Measurements from ENCODE around the gene METTL25B.

METTL25B gene

GRCh38 chr1:156709031-156709430, 19.2 kb upstream of the METTL25B start:
- no peak overlapping the region for H3K27ac ChIP-seq (ENCODE audit: low read depth in 2 of 2, low read length in 2 of 2)
- no peaks in the 10 kb centered on the region for H3K9me3 ChIP-seq (ENCODE audit: control insufficient read depth in 2 of 2, low read length in 2 of 2)
- peaks cover 12 to 15% of the 10 kb centered on the region in 2 donors for H3K27me3 ChIP-seq (ENCODE audit: control insufficient read depth in 2 of 2, insufficient read depth in 2 of 2, low read length in 2 of 2)
- H3K4me1 ChIP-seq (ENCODE audit: control insufficient read depth in 2 of 2, insufficient read depth in 2 of 2, low read length in 2 of 2) = peaks cover 23 to 26% of the 10 kb centered on the region in 2 donors
- no peaks in the 10 kb centered on the region for H3K36me3 ChIP-seq (ENCODE audit: control insufficient read depth in 2 of 2, insufficient read depth in 2 of 2, low read length in 2 of 2)
- H3K4me3 ChIP-seq (ENCODE audit: low read length in 2 of 2) = no peak overlapping the region
- H3K9ac ChIP-seq (ENCODE audit: low read depth in 1 of 2, low read length in 2 of 2) = no peak overlapping the region

- Histone ChIP-seq H3K27ac (ENCODE audit: low read depth in 2 of 2, low read length in 2 of 2) (no peak overlapping the region), H3K36me3 (ENCODE audit: control insufficient read depth in 2 of 2, insufficient read depth in 2 of 2, low read length in 2 of 2) (no peaks in the 10 kb centered on the region), H3K9ac (ENCODE audit: low read depth in 1 of 2, low read length in 2 of 2) (no peak overlapping the region), H3K27me3 (ENCODE audit: control insufficient read depth in 2 of 2, insufficient read depth in 2 of 2, low read length in 2 of 2) (peaks cover 4 to 6% of the 10 kb centered on the region in 2 donors), H3K4me3 (ENCODE audit: low read length in 2 of 2) (no peak overlapping the region), H3K4me1 (ENCODE audit: control insufficient read depth in 2 of 2, insufficient read depth in 2 of 2, low read length in 2 of 2) (peaks cover 21 to 24% of the 10 kb centered on the region in 2 donors), H3K9me3 (ENCODE audit: control insufficient read depth in 2 of 2, low read length in 2 of 2) (no peaks in the 10 kb centered on the region)
These were observed 18.3 kb upstream of the METTL25B start for GRCh38 chr1:156709757-156710489.

GRCh38 chr1:156711011-156711817, 17.1 kb upstream of the METTL25B start:
- Histone ChIP-seq H3K27ac (ENCODE audit: low read depth in 2 of 2, low read length in 2 of 2) (no peak overlapping the region), H3K9ac (ENCODE audit: low read depth in 1 of 2, low read length in 2 of 2) (no peak overlapping the region), H3K4me1 (ENCODE audit: control insufficient read depth in 2 of 2, insufficient read depth in 2 of 2, low read length in 2 of 2) (peaks cover 10 to 12% of the 10 kb centered on the region in 2 donors), H3K27me3 (ENCODE audit: control insufficient read depth in 2 of 2, insufficient read depth in 2 of 2, low read length in 2 of 2) (peaks cover 0 to 2% of the 10 kb centered on the region in 2 donors), H3K9me3 (ENCODE audit: control insufficient read depth in 2 of 2, low read length in 2 of 2) (no peaks in the 10 kb centered on the region), H3K4me3 (ENCODE audit: low read length in 2 of 2) (no peak overlapping the region), H3K36me3 (ENCODE audit: control insufficient read depth in 2 of 2, insufficient read depth in 2 of 2, low read length in 2 of 2) (no peaks in the 10 kb centered on the region)

DNA sequence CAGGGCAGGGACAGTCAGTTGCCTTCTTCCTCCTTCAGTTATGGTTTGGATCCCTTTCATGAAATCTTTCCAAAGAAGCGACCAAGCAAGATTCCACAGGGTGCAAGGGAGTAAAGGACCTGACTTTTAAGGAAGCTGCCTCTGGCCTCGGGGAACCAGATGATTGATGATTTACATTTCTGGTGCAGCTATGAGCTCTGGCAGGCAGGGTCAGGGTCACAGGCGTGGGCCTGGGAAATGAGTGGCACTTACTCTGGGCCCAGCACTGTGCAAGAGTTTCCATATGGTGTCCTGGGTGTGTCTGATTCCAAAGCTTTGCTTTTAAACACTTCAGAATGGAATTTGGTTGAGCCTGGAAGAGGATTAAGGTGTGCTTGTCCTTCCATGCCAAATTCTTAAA, 15.6 kb upstream of the METTL25B start:
- no peak overlapping the region for H3K4me3 ChIP-seq (ENCODE audit: low read length in 2 of 2)
- no peak overlapping the region for H3K9ac ChIP-seq (ENCODE audit: low read depth in 1 of 2, low read length in 2 of 2)
- H3K9me3 ChIP-seq (ENCODE audit: control insufficient read depth in 2 of 2, low read length in 2 of 2) = no peaks in the 10 kb centered on the region
- peaks cover 3 to 8% of the 10 kb centered on the region in 2 donors for H3K4me1 ChIP-seq (ENCODE audit: control insufficient read depth in 2 of 2, insufficient read depth in 2 of 2, low read length in 2 of 2)
- no peaks in the 10 kb centered on the region for H3K36me3 ChIP-seq (ENCODE audit: control insufficient read depth in 2 of 2, insufficient read depth in 2 of 2, low read length in 2 of 2)
- no peak overlapping the region for H3K27ac ChIP-seq (ENCODE audit: low read depth in 2 of 2, low read length in 2 of 2)
- H3K27me3 ChIP-seq (ENCODE audit: control insufficient read depth in 2 of 2, insufficient read depth in 2 of 2, low read length in 2 of 2) = no peaks in the 10 kb centered on the region

- Histone ChIP-seq H3K4me1 (ENCODE audit: control insufficient read depth in 2 of 2, insufficient read depth in 2 of 2, low read length in 2 of 2) (peaks cover 3 to 5% of the 10 kb centered on the region in 2 donors), H3K27ac (ENCODE audit: low read depth in 2 of 2, low read length in 2 of 2) (no peak overlapping the region), H3K27me3 (ENCODE audit: control insufficient read depth in 2 of 2, insufficient read depth in 2 of 2, low read length in 2 of 2) (no peaks in the 10 kb centered on the region), H3K9me3 (ENCODE audit: control insufficient read depth in 2 of 2, low read length in 2 of 2) (no peaks in the 10 kb centered on the region), H3K9ac (ENCODE audit: low read depth in 1 of 2, low read length in 2 of 2) (no peak overlapping the region), H3K36me3 (ENCODE audit: control insufficient read depth in 2 of 2, insufficient read depth in 2 of 2, low read length in 2 of 2) (peaks cover 0 to 1% of the 10 kb centered on the region in 2 donors), H3K4me3 (ENCODE audit: low read length in 2 of 2) (no peak overlapping the region)
These were observed 13.4 kb upstream of the METTL25B start for GRCh38 chr1:156714830-156715229.

DNA sequence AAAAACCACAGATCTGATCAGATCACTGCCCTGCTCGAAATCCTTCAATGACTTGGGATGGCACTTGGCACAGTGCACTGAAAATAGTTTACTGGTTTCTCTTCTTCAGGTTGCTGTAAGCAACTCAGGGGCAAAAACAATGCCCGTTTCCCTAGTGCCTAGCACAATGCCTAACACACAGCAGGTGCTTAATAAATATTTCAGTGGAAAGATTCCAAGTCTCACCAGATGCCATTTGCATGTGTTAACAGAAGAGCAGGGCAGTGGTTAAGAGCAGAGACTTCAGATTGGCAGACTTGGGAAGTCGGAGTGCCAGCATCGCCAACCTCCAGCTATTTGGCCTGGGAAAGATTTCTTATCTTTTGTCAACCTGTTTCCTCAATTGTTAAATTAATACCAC, 10.9 kb upstream of the METTL25B start:
- Histone ChIP-seq H3K36me3 (ENCODE audit: control insufficient read depth in 2 of 2, insufficient read depth in 2 of 2, low read length in 2 of 2) (peaks cover 10 to 16% of the 10 kb centered on the region in 2 donors), H3K27ac (ENCODE audit: low read depth in 2 of 2, low read length in 2 of 2) (no peak overlapping the region), H3K9me3 (ENCODE audit: control insufficient read depth in 2 of 2, low read length in 2 of 2) (no peaks in the 10 kb centered on the region), H3K4me1 (ENCODE audit: control insufficient read depth in 2 of 2, insufficient read depth in 2 of 2, low read length in 2 of 2) (no peaks in the 10 kb centered on the region), H3K4me3 (ENCODE audit: low read length in 2 of 2) (no peak overlapping the region), H3K9ac (ENCODE audit: low read depth in 1 of 2, low read length in 2 of 2) (no peak overlapping the region), H3K27me3 (ENCODE audit: control insufficient read depth in 2 of 2, insufficient read depth in 2 of 2, low read length in 2 of 2) (no peaks in the 10 kb centered on the region)

DNA sequence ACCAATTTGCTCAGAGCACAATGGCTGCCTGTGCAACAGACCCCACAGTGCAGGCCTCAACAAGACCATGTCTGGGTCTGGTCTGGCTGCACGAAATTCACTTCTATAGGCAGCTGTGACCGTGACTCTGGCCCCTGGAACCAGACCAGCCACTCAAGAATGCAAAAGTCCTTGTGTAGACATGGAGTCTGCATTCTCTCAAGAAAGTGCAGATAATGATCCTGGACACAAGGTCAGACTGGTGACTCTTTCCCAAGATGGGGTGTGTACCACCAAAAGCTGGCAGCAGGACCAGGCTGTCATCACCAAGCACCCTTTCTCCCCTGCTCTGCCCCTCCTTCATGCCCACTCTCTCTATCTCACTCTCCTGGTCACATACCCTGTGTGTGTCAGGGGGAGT, 7.1 kb upstream of the METTL25B start:
- Histone ChIP-seq H3K4me1 (ENCODE audit: control insufficient read depth in 2 of 2, insufficient read depth in 2 of 2, low read length in 2 of 2) (peaks cover 12 to 15% of the 10 kb centered on the region in 2 donors), H3K27me3 (ENCODE audit: control insufficient read depth in 2 of 2, insufficient read depth in 2 of 2, low read length in 2 of 2) (no peaks in the 10 kb centered on the region), H3K4me3 (ENCODE audit: low read length in 2 of 2) (no peak overlapping the region), H3K9me3 (ENCODE audit: control insufficient read depth in 2 of 2, low read length in 2 of 2) (no peaks in the 10 kb centered on the region), H3K9ac (ENCODE audit: low read depth in 1 of 2, low read length in 2 of 2) (no peak overlapping the region), H3K27ac (ENCODE audit: low read depth in 2 of 2, low read length in 2 of 2) (no peak overlapping the region), H3K36me3 (ENCODE audit: control insufficient read depth in 2 of 2, insufficient read depth in 2 of 2, low read length in 2 of 2) (peaks cover 35 to 43% of the 10 kb centered on the region in 2 donors)

GRCh38 chr1:156721535-156721934, 6.7 kb upstream of the METTL25B start:
- no peak overlapping the region for H3K27ac ChIP-seq (ENCODE audit: low read depth in 2 of 2, low read length in 2 of 2)
- H3K4me3 ChIP-seq (ENCODE audit: low read length in 2 of 2) = no peak overlapping the region
- H3K9ac ChIP-seq (ENCODE audit: low read depth in 1 of 2, low read length in 2 of 2) = no peak overlapping the region
- H3K36me3 ChIP-seq (ENCODE audit: control insufficient read depth in 2 of 2, insufficient read depth in 2 of 2, low read length in 2 of 2) = peaks cover 35 to 43% of the 10 kb centered on the region in 2 donors
- H3K4me1 ChIP-seq (ENCODE audit: control insufficient read depth in 2 of 2, insufficient read depth in 2 of 2, low read length in 2 of 2) = peaks cover 16 to 19% of the 10 kb centered on the region in 2 donors
- no peaks in the 10 kb centered on the region for H3K27me3 ChIP-seq (ENCODE audit: control insufficient read depth in 2 of 2, insufficient read depth in 2 of 2, low read length in 2 of 2)
- H3K9me3 ChIP-seq (ENCODE audit: control insufficient read depth in 2 of 2, low read length in 2 of 2) = no peaks in the 10 kb centered on the region

DNA sequence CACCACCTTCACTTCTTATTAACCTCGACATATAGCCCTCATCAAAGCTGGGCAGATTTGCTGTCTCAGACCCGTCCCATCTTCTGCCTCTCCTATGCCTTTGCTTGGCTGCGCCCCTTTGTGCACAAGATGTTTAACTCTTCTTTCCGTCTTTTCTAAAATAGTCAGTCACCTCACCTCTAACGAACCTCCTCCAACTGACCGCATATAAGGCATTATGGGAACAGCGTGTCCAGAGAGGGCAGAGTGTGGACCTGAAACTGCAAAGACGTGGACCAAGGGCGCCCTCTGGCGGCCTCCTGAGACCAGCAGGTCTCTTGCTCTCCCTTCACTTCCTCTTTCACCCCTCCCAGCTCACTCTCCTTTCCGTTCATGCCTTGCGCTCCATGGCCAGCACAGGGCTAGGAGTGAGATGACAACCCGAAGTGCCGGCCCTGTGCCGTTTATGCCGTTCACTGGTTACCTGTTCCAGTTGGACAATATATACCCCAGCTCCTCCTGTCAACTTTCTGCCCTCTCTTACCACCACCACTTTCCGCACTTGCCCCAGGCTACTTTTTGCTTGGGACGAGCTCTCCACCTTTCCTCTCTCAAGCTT, 2.5 kb upstream of the METTL25B start:
- no peak overlapping the region for H3K27ac ChIP-seq (ENCODE audit: low read depth in 2 of 2, low read length in 2 of 2)
- H3K27me3 ChIP-seq (ENCODE audit: control insufficient read depth in 2 of 2, insufficient read depth in 2 of 2, low read length in 2 of 2) = no peaks in the 10 kb centered on the region
- peaks cover 35 to 36% of the 10 kb centered on the region in 2 donors for H3K4me1 ChIP-seq (ENCODE audit: control insufficient read depth in 2 of 2, insufficient read depth in 2 of 2, low read length in 2 of 2)
- H3K4me3 ChIP-seq (ENCODE audit: low read length in 2 of 2) = peak overlapping the region; percentile 44 to 100
- peak overlapping the region; percentile 44 to 49 for H3K9ac ChIP-seq (ENCODE audit: low read depth in 1 of 2, low read length in 2 of 2)
- peaks cover 33 to 40% of the 10 kb centered on the region in 2 donors for H3K36me3 ChIP-seq (ENCODE audit: control insufficient read depth in 2 of 2, insufficient read depth in 2 of 2, low read length in 2 of 2)
- no peaks in the 10 kb centered on the region for H3K9me3 ChIP-seq (ENCODE audit: control insufficient read depth in 2 of 2, low read length in 2 of 2)
